HEK293 (cell line): ENCODE measurements around the gene LRRC32.

Experiments used
- CTCF ChIA-PET: fragments of 350-600 bp; formaldehyde crosslinking; extraction: SDS; loops from one replicate; lab custom pipeline; 2021; ENCODE audit warnings: antibody characterized with exemption; lab: Yijun Ruan, JAX
- POLR2A ChIA-PET: fragments of 300-600 bp; formaldehyde crosslinking; extraction: SDS; loops from one replicate; lab custom pipeline; 2020; ENCODE audit warnings: antibody characterized with exemption, inconsistent platforms; lab: Yijun Ruan, JAX
- H3K27ac ChIP-seq: fragments of 200-500 bp; sonication (Bioruptor generic); 2 replicates; pipeline ENCODE4 v1.5.1; 2014; ENCODE audit warnings: low read depth, low read length, control low read depth, inconsistent platforms; ENCODE audit errors: extremely low read depth
- H3K36me3 ChIP-seq, 2 experiments: fragments of 200-500 bp in 1 of 2; sonication (Bioruptor generic) in 1 of 2; 1 replicate in 1 of 2; 2 replicates in 1 of 2; pipeline ENCODE4 v1.5.1; 2014 to 2017; ENCODE audit warnings: inconsistent platforms in 2 of 2, low read length in 2 of 2; ENCODE audit not compliant: control insufficient read depth in 2 of 2, insufficient read depth in 1 of 2
- H3K4me1 ChIP-seq: fragments of 200-500 bp; sonication (Bioruptor generic); 2 replicates; pipeline ENCODE4 v1.5.1; 2014; ENCODE audit warnings: mild to moderate bottlenecking, low read length, inconsistent platforms; ENCODE audit not compliant: control insufficient read depth, insufficient read depth
- H3K4me3 ChIP-seq: 2 replicates; pipeline ENCODE4 v1.5.1; 2011; ENCODE audit warnings: low read depth, mild to moderate bottlenecking, control low read depth, low read length, moderate library complexity
- H3K9me3 ChIP-seq: fragments of 200-500 bp; sonication (Bioruptor generic); 2 replicates; pipeline ENCODE4 v1.5.1; 2014; ENCODE audit warnings: low read depth, low read length, inconsistent platforms; ENCODE audit not compliant: control insufficient read depth, insufficient read depth
- GLI2 ChIP-seq: fragments of 450-650 bp; formaldehyde crosslinking; IDR thresholded peaks from 2 replicates; pipeline ENCODE4; 2017; ENCODE audit warnings: missing biosample characterization, missing genetic modification characterization, low read depth, borderline replicate concordance
- GLIS2 ChIP-seq: fragments of 450-650 bp; formaldehyde crosslinking; IDR thresholded peaks from 2 replicates; pipeline ENCODE4 v1.5.1; 2016; ENCODE audit warnings: missing biosample characterization, missing genetic modification characterization
- KLF9 ChIP-seq: fragments of 450-650 bp; formaldehyde crosslinking; IDR thresholded peaks from 2 replicates; pipeline ENCODE4 v1.5.1; 2016; ENCODE audit warnings: missing biosample characterization, missing genetic modification characterization, low read depth
- MZF1 ChIP-seq: fragments of 450-650 bp; formaldehyde crosslinking; IDR thresholded peaks from 2 replicates; pipeline ENCODE4 v1.5.1; 2017; ENCODE audit warnings: missing biosample characterization, missing genetic modification characterization, borderline replicate concordance
- PRDM1 ChIP-seq: fragments of 450-650 bp; formaldehyde crosslinking; IDR thresholded peaks from 2 replicates; pipeline ENCODE4; 2016; ENCODE audit warnings: missing biosample characterization, missing genetic modification characterization
- ZBTB11 ChIP-seq: fragments of 450-650 bp; formaldehyde crosslinking; conservative IDR thresholded peaks from 2 replicates; pipeline ENCODE4 v1.5.1; 2016; ENCODE audit warnings: low read depth, missing biosample characterization, missing genetic modification characterization
- ZBTB17 ChIP-seq: fragments of 450-650 bp; formaldehyde crosslinking; IDR thresholded peaks from 2 replicates; pipeline ENCODE4 v1.5.1; 2016; ENCODE audit warnings: missing biosample characterization, missing genetic modification characterization
- ZNF2 ChIP-seq: fragments of 450-650 bp; formaldehyde crosslinking; IDR thresholded peaks from 2 replicates; pipeline ENCODE4 v1.5.1; 2016; ENCODE audit warnings: missing biosample characterization, missing genetic modification characterization
- ZNF202 ChIP-seq: fragments of 450-650 bp; formaldehyde crosslinking; IDR thresholded peaks from 2 replicates; pipeline ENCODE4 v1.5.1; 2016; ENCODE audit warnings: missing biosample characterization, missing genetic modification characterization, borderline replicate concordance
- ZNF223 ChIP-seq: fragments of 450-650 bp; formaldehyde crosslinking; IDR thresholded peaks from 2 replicates; pipeline ENCODE4 v1.5.1; 2016; ENCODE audit warnings: missing biosample characterization, missing genetic modification characterization
- ZNF248 ChIP-seq: fragments of 450-650 bp; formaldehyde crosslinking; IDR thresholded peaks from 2 replicates; pipeline ENCODE4 v1.5.1; 2017; ENCODE audit warnings: missing biosample characterization, missing genetic modification characterization
- ZNF266 ChIP-seq: fragments of 450-650 bp; formaldehyde crosslinking; IDR thresholded peaks from 2 replicates; pipeline ENCODE4 v1.5.1; 2016; ENCODE audit warnings: missing biosample characterization, missing genetic modification characterization, low read depth
- ZNF292 ChIP-seq: fragments of 450-650 bp; formaldehyde crosslinking; IDR thresholded peaks from 2 replicates; pipeline ENCODE4 v1.5.1; 2016; ENCODE audit warnings: low read depth, missing biosample characterization, missing genetic modification characterization, borderline replicate concordance
- ZNF341 ChIP-seq: fragments of 450-650 bp; formaldehyde crosslinking; IDR thresholded peaks from 2 replicates; pipeline ENCODE4; 2016; ENCODE audit warnings: low read depth, missing biosample characterization, missing genetic modification characterization
- ZNF48 ChIP-seq: fragments of 450-650 bp; formaldehyde crosslinking; IDR thresholded peaks from 2 replicates; pipeline ENCODE4 v1.5.1; 2016; ENCODE audit warnings: missing biosample characterization, missing genetic modification characterization
- ZNF514 ChIP-seq: fragments of 450-650 bp; formaldehyde crosslinking; IDR thresholded peaks from 2 replicates; pipeline ENCODE4 v1.5.1; 2016; ENCODE audit warnings: missing biosample characterization, missing genetic modification characterization
- ZNF530 ChIP-seq: fragments of 450-650 bp; formaldehyde crosslinking; IDR thresholded peaks from 2 replicates; pipeline ENCODE4 v1.5.1; 2016; ENCODE audit warnings: low read depth, missing biosample characterization, missing genetic modification characterization
- ZNF544 ChIP-seq: fragments of 450-650 bp; formaldehyde crosslinking; IDR thresholded peaks from 2 replicates; pipeline ENCODE4 v1.5.0; 2017; ENCODE audit warnings: missing biosample characterization, missing genetic modification characterization
- ZNF600 ChIP-seq: fragments of 450-650 bp; formaldehyde crosslinking; IDR thresholded peaks from 2 replicates; pipeline ENCODE4 v1.5.1; 2016; ENCODE audit warnings: missing biosample characterization, missing genetic modification characterization
- ZNF670 ChIP-seq: fragments of 450-650 bp; formaldehyde crosslinking; IDR thresholded peaks from 2 replicates; pipeline ENCODE4 v1.5.1; 2016; ENCODE audit warnings: missing biosample characterization, missing genetic modification characterization, low read depth
- TF ChIP-seq, protein P1 (sequence below): fragments of 450-650 bp; formaldehyde crosslinking; conservative IDR thresholded peaks from 2 replicates; pipeline ENCODE4 v1.5.1; 2016; ENCODE audit warnings: low read depth, missing biosample characterization, missing genetic modification characterization
- TF ChIP-seq, protein P2 (sequence below): fragments of 450-650 bp; formaldehyde crosslinking; IDR thresholded peaks from 2 replicates; pipeline ENCODE4 v1.5.0; 2017; ENCODE audit warnings: missing biosample characterization, missing genetic modification characterization, borderline replicate concordance

Gene LRRC32

DNA sequence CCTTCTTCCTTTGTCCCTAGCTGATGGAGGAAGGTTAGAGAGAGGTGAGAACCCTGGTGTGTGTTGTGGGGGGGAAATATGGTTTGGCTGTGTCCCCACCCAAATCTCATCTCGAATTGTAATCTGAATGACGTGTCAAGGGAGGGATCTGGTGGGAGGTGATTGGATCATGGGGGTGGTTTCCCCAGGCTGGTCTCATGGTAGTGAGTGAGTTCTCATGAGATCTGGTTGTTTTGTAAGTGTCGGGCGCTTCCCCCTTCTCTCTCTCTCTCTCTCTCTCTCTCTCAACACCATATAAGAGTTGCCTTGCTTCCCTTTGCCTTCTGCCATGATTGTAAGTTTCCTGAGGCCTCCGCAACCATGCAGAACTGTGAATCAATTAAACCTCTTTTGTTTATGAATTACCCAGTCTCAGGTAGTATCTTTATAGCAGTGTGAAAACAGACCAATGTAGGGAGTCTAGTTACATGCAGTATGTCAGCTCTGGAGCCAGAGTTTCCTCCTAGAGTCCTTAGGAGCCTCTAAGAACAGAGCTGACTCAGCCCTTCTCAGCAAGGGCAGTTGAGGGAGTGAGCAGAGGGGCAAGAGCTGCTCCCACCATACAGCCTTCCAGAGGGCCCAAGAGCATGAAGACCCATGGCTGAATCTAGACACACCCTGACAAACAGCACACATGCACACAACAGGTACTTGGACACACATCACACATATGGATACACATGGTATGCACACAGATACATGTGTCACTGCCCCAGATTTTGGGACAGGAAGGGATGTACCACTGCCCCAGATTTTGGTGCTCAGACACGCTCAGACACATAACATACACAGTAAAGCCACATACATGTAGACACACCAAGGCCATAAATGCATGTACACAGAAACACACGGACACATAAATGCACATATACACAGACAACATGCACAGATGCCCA is 12.9 kb upstream of the LRRC32 start (continued):
- no peak for TF ChIP-seq ZNF530 (tag by site-specific recombination)
- TF ChIP-seq PRDM1 = no peak
- TF ChIP-seq, protein P1, sequence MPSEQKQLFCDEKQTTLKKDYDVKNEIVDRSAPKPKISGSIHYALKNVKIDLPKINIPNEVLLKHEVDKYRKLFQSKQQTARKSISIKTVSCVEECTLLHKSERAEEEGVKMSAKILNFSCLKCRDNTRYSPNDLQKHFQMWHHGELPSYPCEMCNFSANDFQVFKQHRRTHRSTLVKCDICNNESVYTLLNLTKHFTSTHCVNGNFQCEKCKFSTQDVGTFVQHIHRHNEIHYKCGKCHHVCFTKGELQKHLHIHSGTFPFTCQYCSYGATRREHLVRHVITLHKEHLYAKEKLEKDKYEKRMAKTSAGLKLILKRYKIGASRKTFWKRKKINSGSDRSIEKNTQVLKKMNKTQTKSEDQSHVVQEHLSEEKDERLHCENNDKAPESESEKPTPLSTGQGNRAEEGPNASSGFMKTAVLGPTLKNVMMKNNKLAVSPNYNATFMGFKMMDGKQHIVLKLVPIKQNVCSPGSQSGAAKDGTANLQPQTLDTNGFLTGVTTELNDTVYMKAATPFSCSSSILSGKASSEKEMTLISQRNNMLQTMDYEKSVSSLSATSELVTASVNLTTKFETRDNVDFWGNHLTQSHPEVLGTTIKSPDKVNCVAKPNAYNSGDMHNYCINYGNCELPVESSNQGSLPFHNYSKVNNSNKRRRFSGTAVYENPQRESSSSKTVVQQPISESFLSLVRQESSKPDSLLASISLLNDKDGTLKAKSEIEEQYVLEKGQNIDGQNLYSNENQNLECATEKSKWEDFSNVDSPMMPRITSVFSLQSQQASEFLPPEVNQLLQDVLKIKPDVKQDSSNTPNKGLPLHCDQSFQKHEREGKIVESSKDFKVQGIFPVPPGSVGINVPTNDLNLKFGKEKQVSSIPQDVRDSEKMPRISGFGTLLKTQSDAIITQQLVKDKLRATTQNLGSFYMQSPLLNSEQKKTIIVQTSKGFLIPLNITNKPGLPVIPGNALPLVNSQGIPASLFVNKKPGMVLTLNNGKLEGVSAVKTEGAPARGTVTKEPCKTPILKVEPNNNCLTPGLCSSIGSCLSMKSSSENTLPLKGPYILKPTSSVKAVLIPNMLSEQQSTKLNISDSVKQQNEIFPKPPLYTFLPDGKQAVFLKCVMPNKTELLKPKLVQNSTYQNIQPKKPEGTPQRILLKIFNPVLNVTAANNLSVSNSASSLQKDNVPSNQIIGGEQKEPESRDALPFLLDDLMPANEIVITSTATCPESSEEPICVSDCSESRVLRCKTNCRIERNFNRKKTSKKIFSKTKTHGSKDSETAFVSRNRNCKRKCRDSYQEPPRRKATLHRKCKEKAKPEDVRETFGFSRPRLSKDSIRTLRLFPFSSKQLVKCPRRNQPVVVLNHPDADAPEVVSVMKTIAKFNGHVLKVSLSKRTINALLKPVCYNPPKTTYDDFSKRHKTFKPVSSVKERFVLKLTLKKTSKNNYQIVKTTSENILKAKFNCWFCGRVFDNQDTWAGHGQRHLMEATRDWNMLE (tag by site-specific recombination) = no peak
- TF ChIP-seq ZNF266 = no peak
- TF ChIP-seq ZNF341 = no peak
- TF ChIP-seq ZNF514 (tag by site-specific recombination) = no peak
- no peak for TF ChIP-seq ZNF223 (tag by site-specific recombination)
- TF ChIP-seq ZNF2 (tag by site-specific recombination) = no peak
- no peak for TF ChIP-seq ZNF202 (tag by site-specific recombination)
- TF ChIP-seq ZNF292 (tag by site-specific recombination) = no peak
- TF ChIP-seq, all 188 proteins: peak for 0

DNA sequence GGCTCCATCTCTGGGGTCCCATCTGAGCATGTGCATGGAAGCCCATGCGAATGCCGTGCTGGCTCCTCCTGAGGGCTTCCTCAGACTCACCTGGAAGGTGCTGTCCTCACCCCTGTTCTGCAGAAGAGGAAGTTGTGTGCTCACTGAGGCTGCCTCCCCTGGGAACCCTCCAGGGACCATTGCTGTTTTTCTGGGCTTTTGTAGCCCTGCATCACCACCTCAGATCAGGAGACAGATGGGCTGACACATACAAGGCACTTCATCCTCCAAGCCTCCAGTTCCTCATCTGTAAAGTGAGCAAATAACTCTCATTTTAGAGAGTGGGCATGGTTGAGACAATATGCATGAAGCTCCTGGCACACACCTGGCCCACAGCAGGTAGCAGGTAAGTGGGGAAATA is 12.1 kb upstream of the LRRC32 start:
- Histone ChIP-seq H3K27ac (no peak overlapping the region), H3K9me3 (no peaks in the 10 kb centered on the region), H3K4me3 (no peak overlapping the region), H3K4me1 (no peaks in the 10 kb centered on the region), H3K36me3 (no peaks in the 10 kb centered on the region)
- ChIA-PET CTCF (interaction anchor here (0.6 to 2.3 kb wide), 4 partner anchors 39 to 346 kb away, joined by 3 to 7 read pairs (median 5); partner anchors contain the start of gene GVQW3), POLR2A (no interaction called here)
- TF ChIP-seq ZBTB17 (tag by site-specific recombination) (no peak), ZNF670 (tag by site-specific recombination) (no peak), GLI2 (tag by site-specific recombination) (no peak), ZNF48 (no peak), ZNF600 (no peak), ZBTB11 (tag by site-specific recombination) (no peak), GLIS2 (tag by site-specific recombination) (no peak), ZNF544 (tag by site-specific recombination) (no peak), ZNF248 (tag by site-specific recombination) (no peak), MZF1 (tag by site-specific recombination) (no peak), KLF9 (tag by site-specific recombination) (no peak)
- TF ChIP-seq, protein P2, sequence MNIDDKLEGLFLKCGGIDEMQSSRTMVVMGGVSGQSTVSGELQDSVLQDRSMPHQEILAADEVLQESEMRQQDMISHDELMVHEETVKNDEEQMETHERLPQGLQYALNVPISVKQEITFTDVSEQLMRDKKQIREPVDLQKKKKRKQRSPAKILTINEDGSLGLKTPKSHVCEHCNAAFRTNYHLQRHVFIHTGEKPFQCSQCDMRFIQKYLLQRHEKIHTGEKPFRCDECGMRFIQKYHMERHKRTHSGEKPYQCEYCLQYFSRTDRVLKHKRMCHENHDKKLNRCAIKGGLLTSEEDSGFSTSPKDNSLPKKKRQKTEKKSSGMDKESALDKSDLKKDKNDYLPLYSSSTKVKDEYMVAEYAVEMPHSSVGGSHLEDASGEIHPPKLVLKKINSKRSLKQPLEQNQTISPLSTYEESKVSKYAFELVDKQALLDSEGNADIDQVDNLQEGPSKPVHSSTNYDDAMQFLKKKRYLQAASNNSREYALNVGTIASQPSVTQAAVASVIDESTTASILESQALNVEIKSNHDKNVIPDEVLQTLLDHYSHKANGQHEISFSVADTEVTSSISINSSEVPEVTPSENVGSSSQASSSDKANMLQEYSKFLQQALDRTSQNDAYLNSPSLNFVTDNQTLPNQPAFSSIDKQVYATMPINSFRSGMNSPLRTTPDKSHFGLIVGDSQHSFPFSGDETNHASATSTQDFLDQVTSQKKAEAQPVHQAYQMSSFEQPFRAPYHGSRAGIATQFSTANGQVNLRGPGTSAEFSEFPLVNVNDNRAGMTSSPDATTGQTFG (tag by site-specific recombination) = no peak
